ENCODE measurements around the gene NAA60. TPM values are rescaled to one million over a fixed set of nuclear protein-coding genes. Genes with fewer than 3 reads are reported as not detected.

NAA60 gene
- total RNA-seq, 1 experiment from 2014 or later = 23.5 TPM

- DNase-seq (ENCODE audit: low read depth) = no peak
Measured at GRCh38 chr16:3508736-3509135, 65.3 kb downstream of the NAA60 start.

DNA sequence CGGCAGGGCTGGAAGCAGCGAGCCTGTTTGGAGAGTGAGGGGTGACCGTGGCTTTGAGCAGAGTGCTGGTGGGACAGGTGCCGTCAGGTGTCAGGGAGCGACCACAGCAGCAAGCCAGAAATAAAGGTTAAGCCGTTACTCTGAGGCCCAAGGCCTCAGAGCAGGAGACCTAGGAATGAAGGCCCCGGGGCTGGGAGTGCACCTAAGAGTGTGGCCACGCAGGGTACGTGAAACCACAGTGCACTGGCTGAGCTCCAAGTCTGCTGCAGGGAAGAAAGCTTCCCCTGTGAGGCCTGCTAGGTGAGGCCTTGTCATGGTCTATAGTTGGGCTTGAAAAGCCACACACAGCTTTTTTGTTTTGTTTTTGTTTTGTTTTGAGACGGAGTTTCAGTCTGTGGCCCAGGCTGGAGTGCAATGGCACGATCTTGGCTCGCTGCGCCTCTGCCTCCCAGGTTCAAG lies 66.0 kb downstream of the NAA60 start:
- no peak for DNase-seq (ENCODE audit: low read depth)

DNA sequence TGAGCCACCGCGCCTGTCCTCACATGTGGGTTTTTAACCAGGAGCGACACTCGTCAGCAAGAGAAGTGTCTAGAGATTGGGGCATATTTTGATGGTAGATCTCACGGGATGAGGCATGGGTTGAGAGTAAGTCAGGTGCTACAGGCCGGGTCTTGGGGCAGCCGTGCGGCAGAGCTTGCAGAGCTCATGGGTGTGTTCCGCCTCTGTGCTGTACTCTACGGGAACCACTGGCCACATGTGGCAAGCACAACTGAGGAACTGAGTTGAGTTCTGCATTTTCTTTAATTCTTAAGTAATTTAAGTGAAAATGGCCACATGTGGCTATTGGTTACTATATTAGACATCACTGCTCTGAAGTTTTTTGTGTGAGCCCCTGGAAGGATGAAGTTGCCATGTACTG lies 66.9 kb downstream of the NAA60 start:
- no peak for DNase-seq (ENCODE audit: low read depth)

DNA sequence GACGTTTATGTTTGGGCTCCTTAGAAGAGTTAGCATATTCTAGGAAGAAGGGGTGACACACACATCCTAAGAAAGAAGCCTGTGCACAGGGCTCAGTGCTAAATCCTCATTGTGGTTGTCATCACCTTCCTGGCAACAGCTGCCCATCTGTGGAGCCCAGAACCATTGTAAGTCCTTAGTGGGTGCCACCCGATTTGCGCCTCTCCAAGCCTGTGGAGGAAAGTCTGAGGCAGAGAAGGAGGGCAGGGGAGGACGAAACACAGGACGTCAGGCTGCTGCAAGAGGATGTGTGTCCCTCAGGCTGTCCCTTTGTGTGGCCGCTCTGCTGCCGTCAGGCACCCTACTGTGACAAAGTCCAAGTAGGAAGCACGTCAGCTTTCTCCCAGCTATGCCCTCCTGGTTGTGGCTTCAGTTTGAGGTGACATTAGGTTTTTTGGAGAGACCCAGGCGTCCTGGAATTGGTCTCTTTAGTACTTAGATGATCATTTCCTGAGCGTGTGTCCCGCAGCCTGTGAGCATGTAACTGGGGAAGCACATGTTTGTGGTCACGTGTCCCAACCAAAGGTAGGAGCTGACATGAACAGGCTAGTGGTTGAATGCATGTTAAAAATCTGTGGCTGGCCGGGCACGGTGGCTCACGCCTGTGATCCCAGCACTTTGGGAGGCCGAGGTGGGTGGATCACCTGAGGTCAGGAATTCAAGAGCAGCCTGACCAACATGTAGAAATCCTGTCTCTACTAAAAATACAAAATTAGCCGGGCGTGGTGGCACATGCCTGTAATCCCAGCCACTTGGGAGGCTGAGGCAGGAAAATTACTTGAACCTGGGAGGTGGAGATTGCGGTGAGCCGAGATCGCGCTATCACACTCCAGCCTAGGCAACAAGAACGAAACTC lies 68.1 kb downstream of the NAA60 start:
- DNase-seq (ENCODE audit: low read depth) = no peak

DNA sequence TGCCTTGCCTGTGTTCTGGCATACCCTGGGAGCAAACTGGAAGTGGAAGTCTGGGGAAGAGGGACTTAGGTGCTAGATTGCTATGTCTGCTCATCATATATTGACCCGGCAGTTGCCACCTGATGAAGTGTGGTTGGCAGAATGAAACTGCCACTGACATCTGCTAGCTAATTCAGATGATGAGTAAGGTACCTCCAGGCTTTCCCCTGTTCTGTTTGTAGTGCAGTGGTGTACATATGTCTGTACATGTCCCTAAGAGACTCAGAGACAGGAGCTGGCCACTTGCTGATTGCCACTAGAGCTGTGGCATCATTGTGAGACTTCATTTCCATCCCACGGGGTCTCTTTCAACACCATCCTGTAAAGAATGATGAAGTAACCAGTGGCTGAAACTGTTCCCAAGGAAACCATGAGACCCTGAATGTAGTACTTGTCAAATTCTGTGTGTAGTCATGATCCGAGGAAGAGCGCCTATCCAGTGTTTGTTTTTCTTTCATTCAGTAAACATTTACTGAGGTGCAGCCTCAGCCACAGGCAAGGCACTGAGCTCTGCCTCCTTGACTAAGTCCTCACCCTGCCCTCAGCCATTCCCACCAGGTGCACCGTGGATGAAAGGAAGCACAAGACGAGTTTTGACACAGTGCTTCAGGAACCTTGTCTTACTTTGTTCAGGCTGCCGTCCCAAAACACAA lies 70.6 kb downstream of the NAA60 start:
- DNase-seq (ENCODE audit: low read depth) = no peak

DNA sequence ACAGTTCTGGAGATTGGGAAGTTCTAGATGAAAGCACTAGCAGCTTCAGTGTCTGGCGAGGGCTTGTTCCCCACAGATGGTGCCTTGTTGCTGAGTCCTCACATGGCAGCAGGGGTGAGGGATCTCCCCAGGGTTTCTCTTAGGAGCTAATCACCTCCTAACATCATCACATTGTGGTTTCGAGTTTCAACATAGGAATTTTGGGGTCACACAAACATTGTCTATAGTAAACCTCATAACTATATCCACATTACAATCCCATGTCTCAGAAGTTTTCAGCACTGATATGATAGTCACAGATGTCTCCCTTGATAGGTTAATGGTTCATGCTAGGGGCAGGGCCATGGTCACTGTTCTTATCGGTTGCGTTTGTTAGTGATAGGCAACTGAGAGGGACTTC lies 71.1 kb downstream of the NAA60 start:
- no peak for DNase-seq (ENCODE audit: low read depth)

DNA sequence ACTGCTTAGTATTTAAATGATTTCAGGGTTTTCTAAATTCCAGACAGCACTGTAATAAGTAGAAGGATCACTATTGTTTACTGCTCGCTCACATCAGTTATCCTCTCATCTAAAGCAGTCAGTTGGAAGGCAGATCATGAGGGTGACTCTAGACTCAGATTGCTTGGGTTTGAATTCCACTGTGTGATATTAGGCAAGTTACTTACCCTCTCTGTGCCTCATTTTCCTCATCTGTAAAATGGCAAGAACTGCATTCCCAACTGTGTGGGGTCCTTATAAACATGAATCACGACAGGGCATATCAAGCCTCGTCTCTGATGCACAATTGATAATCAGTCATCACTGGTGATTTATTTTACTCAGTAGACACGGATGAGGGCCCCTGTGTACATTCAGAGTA lies 72.4 kb downstream of the NAA60 start:
- no peak for DNase-seq (ENCODE audit: low read depth)

GRCh38 chr16:3518292-3518985 lies 75.0 kb downstream of the NAA60 start:
- no peak for DNase-seq (ENCODE audit: low read depth)

GRCh38 chr16:3518986-3519348 lies 75.5 kb downstream of the NAA60 start:
- no peak for DNase-seq (ENCODE audit: low read depth)

- no peak for DNase-seq (ENCODE audit: low read depth)
Measured at GRCh38 chr16:3519581-3519980, 76.1 kb downstream of the NAA60 start.

DNA sequence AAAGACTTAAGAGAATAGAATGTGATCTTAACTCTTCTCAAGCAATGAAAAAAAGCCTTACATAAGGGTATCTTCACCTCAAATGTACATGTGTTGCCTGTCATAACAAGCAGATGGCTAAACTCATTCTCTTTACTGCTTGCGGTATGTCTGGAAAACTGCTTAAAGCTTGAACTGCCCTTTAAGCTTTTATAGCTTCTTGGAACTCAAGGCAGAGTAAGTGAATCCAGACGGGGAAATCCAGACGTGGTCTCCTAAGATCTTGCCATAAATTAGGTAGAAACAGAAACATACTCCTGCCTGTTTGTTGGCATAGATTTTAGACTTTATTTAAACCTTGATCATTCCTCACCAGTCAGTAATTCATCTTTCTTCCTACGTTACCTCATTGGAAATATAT lies 76.9 kb downstream of the NAA60 start:
- no peak for DNase-seq (ENCODE audit: low read depth)

- no peak for DNase-seq (ENCODE audit: low read depth)
Measured at GRCh38 chr16:3520841-3521240, 77.4 kb downstream of the NAA60 start.

GRCh38 chr16:3523281-3523680 lies 79.8 kb downstream of the NAA60 start:
- DNase-seq (ENCODE audit: low read depth) = no peak

GRCh38 chr16:3525951-3526350 lies 82.5 kb downstream of the NAA60 start:
- no peak for DNase-seq (ENCODE audit: low read depth)

GRCh38 chr16:3527216-3527829 lies 83.8 kb downstream of the NAA60 start:
- DNase-seq (ENCODE audit: low read depth) = peak; percentile 54

DNA sequence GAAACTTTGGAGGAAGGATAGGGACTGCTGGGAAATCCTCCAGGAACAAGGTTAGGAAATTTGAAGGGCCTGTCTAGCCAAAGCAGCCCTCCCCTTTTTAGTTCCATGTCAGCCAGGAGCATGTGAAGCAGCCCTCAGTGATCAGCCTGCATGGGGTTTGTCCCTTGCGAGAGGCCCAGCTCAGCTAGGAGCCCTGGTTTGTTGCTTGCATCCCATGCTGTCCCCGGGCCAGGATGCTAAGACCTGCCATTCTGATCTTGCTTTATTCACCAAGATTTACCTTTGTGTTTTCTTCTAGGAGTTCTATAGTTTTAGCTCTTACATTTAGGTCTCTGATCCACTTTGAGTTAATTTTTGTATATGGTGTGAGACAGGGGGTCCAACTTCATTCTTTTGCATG lies 84.9 kb downstream of the NAA60 start:
- DNase-seq (ENCODE audit: low read depth) = no peak

DNA sequence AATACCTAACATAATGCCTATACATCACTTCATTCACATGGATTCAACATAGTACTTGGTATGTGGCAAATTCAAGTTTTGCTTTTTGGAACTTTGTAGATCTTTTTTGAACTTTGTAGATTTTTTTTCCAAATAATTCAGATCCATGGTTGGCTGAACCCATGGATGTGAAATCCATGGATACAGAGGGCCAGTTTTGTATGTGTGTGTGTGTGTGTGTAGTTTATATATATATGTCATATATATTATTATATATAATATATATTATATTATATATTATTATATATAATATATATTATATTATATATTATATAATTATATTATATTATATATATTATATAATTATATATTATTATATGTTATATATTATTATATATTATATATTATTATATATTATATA lies 85.7 kb downstream of the NAA60 start:
- no peak for DNase-seq (ENCODE audit: low read depth)

DNA sequence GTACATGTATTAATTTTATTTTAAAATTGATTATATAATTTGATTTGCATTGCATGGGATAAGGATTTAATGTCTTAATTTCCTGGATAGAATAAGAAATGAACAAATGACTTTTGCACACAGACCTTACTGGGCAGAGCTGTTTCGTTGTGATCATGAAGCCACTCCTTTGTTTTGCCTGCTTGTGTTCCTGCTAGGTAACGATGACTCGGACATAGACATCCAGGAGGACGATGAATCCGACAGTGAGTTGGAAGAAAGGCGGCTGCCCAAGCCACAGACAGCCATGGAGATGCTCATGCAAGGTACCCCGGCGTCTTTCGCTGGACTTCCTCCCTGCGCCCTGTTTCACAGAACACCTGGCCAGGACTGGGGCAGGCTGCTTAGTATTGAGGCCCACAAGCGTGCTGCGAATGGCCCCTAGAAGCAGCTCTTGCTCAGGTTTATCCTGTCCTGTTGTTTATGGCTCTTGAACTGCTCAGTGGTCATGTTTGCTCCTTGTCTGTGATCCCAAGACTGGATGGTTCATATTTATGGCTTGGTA lies 87.0 kb downstream of the NAA60 start:
- DNase-seq (ENCODE audit: low read depth) = peak; percentile 22

- no peak for DNase-seq (ENCODE audit: low read depth)
Measured at GRCh38 chr16:3532741-3533140, 89.3 kb downstream of the NAA60 start.

- no peak for DNase-seq (ENCODE audit: low read depth)
Measured at GRCh38 chr16:3534126-3534525, 90.6 kb downstream of the NAA60 start.

DNA sequence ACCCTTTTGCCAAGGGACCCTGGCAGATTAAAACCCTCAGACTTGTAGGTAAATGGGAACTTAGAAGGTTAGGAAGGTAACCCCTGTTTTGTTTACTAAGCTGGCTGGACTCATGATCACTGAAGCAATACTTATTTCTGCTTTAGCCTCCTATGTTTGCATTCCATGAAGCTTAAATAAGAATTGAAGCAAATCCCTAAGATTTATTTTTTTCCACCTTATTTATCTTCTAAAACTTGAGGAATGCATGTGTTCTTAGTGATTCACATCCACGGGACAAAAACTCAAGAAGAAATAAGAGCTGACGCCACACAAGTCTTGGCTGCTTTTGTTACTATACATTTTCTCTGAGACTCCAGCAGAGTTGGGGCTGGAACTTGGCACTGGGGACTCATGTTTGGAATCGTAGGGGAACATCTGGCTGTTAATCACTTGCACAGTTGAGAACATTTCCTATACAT lies 92.8 kb downstream of the NAA60 start:
- DNase-seq (ENCODE audit: low read depth) = no peak
